PC-9 (cell line): ENCODE measurements around the gene RRN3.

Experiments
- CTCF ChIP-seq: fragments of 200-600 bp; sonication (generic); conservative IDR thresholded peaks from 2 replicates; pipeline ENCODE4 v1.6.1; 2017; ENCODE audit warnings: mixed run types, antibody characterized with exemption, mild to moderate bottlenecking, moderate library complexity
- EZH2 ChIP-seq: fragments of 200-600 bp; sonication (generic); IDR thresholded peaks from 2 replicates; pipeline ENCODE4 v1.8.0; 2017; ENCODE audit warnings: antibody characterized with exemption, low read depth

GRCh38 chr16:15057681-15058417, 36.2 kb downstream of the RRN3 start:
- no peak for TF ChIP-seq CTCF
- no peak for TF ChIP-seq EZH2
